Measurements from ENCODE around the gene EPHA4.

Gene EPHA4

DNA sequence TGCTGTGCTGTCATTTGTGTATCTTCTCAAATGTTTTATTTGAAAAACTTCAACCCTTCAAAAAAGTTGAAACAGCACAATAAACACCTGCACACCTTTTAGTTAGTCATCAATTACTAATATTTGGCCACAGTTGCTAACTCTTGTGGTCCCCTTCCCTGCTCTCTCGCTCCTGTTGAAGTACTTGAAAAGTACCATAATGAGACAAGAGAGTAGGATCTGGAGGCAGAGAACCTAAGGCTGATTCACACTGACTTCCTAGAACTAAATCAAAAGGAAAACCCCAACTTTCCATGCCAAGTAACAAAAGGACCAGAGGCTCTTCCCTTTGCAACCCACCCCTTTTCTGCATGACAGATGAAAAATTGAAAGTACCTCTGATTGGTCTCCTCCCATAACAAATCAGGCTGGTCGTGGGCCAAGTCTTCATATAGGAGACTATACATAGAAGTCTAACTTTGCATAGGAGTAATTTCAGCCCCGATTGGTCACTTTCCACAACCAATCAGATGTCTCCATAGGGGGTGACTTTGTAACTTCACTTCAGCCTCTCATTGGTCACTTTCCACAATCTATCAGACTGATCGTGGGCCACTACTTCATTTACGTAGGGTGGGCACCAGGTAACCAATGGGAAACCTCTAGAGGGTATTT is 179.7 kb downstream of the EPHA4 start:
- no peak for DNase-seq (ENCODE audit: low read depth)

GRCh38 chr2:221390878-221391277 is 181.2 kb downstream of the EPHA4 start:
- no peak for DNase-seq (ENCODE audit: low read depth)

DNA sequence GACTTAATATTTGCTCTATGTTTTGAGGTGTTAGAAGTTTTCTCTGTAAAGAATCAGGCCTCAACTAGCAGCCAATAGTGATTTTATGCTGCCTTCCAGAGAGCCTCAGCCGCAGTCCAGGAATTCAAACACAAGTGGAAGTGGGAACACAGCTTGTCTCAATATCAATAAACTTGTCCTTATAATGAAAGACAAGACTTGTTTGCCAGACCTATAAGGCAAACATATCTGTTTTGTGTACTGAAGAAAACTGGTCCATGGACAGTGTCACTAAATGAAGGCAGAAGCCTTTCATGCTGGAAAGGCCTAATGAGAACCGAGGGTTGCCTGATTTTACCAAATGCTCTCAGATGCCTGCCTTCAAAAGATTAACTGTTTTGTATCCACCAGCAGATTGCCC is 182.2 kb downstream of the EPHA4 start:
- DNase-seq (ENCODE audit: low read depth): no peak

- DNase-seq (ENCODE audit: low read depth): no peak
These were observed 182.7 kb downstream of the EPHA4 start for GRCh38 chr2:221389421-221389820.

GRCh38 chr2:221388891-221389290 is 183.2 kb downstream of the EPHA4 start:
- DNase-seq (ENCODE audit: low read depth): no peak

GRCh38 chr2:221385716-221386115 is 186.4 kb downstream of the EPHA4 start:
- no peak for DNase-seq (ENCODE audit: low read depth)

- no peak for DNase-seq (ENCODE audit: low read depth)
These were observed 190.1 kb downstream of the EPHA4 start for GRCh38 chr2:221381928-221382488.

DNA sequence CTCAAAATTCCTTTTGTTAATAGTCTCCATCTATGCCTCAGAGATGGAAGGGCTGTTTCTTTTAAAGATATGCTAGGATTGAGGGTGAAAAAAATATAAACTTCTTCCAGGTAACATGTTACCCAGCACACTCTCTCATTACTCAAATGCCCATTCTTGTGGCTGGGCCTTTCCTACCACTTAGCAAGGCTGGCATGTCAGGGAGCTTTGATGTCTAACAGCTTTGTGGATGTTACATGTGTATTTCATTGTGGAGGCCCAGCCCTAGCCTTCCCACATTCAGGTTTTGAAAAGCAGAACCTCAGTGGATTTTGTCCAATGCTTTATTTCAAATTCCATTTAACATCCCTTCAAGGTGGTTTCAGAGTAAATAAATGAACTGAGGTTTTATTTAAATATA is 191.4 kb downstream of the EPHA4 start:
- DNase-seq (ENCODE audit: low read depth): no peak

DNA sequence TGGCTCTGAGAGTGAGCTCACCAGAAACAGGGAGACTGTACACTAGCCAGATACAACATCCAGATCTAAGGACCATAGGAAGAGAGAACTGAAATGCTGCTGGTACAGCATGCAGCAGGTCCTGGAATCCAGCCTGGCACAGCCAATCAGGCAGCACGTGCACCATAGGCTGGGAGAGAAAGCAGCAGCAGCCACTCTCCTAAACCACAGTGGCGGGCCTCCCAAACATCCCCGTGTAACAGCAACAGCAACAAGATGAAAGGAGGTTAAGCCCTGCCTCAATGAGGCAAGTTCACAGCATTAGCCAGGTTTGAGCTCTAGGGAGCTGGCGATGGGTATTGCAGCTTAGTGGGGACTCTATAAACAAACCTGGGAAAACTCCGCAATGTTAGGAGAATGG is 192.0 kb downstream of the EPHA4 start:
- DNase-seq (ENCODE audit: low read depth): no peak

DNA sequence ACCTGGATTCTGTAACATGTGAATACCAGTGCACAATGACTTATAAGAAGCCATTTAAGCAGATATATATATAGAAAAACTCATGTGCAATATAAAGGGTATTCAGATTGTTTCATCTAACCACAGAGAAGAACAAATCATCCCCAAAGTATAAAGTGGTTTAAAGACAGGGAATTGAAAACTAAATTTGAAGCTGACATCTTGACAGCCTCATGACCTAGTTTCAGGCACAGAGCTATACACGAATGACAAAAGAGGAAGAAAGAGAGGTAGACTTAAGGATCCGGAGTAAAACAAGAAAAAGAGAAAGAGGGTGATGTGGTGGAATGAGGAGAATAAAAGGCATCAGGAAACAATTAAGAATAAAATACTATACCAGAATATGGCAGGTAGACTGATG is 194.5 kb downstream of the EPHA4 start:
- DNase-seq (ENCODE audit: low read depth): no peak

DNA sequence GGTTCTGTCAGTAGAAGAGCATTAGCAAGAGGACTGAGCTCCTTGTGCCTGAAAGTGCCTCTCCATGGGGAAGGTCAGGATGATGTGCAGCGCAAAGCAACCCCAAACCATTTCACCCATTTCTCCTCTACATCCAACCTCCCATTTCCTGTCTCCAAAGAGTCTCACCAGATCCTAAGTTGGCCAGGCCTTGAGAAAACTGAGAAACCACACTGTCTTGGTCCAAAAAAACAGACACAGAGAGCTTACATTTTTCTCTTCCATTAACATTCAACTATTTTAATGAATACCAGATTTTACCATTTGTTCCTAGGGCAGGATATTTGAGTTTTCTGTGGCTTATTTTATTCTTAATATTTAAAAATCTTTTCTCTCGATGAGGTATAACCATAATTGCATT is 195.0 kb downstream of the EPHA4 start:
- DNase-seq (ENCODE audit: low read depth): no peak

GRCh38 chr2:221374234-221374633 is 197.9 kb downstream of the EPHA4 start:
- DNase-seq (ENCODE audit: low read depth): no peak

DNA sequence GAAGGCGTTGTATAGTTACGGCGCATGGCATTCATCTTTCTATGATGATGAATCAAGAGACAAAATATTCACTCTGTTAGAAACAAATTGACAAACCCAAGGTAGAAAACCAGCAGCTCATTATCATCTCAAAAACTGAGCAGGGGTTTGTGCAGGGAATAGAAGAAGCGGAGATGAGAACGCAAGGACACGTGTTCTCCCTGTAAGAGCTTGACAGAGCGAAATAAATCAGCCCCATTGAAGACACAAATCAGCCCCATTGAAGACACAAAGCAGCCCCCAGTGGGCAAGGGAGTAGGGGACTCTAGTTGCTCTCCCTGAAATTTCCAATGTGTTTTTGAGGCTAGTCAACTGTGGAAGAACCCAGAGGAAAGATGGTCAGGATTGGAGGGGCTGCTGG is 199.2 kb downstream of the EPHA4 start:
- DNase-seq (ENCODE audit: low read depth): no peak

DNA sequence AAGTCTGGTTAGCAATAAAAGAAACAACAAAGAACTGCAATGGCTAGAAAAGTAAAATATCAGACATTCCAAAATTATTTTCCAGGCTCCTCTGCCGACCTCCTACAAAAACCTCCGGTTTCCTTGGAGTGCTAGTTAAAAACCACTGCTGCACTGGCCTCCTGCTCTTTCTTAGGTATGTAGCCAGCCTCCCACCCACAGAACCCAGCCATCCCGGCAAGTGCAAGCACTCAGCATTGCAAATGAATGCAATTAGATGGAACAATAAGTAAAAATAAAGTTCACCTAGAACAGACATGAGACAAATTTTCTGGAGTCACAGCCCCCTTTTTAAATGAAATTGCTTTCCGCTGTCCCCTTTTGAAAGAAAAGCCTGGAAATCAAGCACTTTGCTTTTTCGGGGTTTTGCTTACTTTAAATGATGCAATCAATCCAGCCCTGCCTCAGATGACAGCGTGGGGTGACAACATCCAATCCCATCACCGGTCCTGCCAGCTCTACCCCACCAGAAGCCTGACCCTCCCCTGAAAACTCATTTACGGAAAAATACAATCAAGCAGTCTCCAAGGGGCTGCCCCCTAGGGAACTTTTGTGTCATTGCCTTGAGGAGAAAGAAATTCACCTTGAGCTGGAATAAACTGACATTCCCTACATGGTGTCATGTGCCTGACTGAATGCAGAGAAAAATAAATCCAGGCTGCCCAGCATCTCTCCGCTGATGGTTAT is 199.8 kb downstream of the EPHA4 start:
- no peak for DNase-seq (ENCODE audit: low read depth)

DNA sequence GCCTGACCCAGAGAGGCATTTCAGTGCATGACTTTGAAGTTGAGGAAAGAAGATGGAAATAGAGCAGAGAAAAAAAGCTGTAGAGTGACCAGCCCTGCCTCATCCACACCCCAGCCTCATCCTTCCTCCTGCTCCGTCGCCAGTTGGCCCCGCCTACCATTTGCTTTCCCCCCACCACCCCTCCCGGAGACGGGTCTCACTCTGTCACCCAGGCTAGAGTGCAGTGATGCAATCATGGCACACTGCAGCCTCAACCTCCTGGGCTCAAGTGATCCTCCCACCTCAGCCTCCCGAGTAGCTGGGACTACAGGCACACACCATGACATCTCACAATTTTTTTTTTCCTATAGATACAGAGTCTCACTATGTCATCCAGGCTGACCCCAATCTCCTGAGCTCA is 200.8 kb downstream of the EPHA4 start:
- no peak for DNase-seq (ENCODE audit: low read depth)

GRCh38 chr2:221370857-221371211 is 201.3 kb downstream of the EPHA4 start:
- no peak for DNase-seq (ENCODE audit: low read depth)

DNA sequence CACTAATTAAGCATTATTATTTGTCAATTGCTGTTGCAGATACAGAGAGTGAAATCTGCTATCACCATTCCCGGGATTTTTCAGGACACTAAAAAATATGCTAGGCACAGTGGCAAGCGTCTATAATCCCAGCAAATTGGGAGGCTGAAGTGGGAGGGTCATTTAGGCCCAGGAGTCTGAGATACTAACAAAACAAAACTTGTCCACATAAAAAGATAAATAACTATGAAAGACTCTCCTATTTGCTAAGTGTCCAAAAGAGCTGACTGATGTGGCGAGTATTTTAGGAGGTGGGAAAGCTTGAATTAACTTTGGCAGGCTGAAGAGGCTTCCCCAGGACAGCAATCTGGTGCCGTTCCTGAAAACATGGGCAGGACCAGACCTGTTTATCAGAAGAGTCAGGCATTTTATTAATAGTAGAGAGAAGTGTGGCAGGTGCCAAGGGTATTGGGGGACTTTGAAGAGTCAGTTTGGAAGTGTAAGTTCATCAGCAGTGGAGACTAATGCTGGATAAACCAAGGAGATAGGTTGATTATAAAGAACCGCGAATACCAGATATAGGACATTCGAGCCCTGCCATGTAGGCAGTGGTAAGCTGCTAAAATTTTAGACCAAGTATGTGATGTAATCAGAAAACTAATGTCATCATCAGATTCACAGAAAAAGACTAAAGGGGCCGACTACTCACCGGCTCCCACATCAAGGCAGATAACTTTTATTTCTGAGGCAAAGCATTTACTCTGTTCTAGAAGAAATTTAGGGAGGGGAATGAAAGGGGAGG is 201.8 kb downstream of the EPHA4 start:
- DNase-seq (ENCODE audit: low read depth): no peak

Measured in stromal cell of bone marrow (primary cell).